ENCODE measurements around the gene PYGM.
A peak's percentile ranks its signal among the peaks of the same experiment; 100 is the strongest.

The PYGM gene

GRCh38 chr11:64774144-64774543 is 14.4 kb upstream of the PYGM start:
- in situ Hi-C loops (cut with MboI; ENCODE audit: low sequenced_read_pairs, unreplicated experiment), result no loop called here
- TF ChIP-seq, protein P1, sequence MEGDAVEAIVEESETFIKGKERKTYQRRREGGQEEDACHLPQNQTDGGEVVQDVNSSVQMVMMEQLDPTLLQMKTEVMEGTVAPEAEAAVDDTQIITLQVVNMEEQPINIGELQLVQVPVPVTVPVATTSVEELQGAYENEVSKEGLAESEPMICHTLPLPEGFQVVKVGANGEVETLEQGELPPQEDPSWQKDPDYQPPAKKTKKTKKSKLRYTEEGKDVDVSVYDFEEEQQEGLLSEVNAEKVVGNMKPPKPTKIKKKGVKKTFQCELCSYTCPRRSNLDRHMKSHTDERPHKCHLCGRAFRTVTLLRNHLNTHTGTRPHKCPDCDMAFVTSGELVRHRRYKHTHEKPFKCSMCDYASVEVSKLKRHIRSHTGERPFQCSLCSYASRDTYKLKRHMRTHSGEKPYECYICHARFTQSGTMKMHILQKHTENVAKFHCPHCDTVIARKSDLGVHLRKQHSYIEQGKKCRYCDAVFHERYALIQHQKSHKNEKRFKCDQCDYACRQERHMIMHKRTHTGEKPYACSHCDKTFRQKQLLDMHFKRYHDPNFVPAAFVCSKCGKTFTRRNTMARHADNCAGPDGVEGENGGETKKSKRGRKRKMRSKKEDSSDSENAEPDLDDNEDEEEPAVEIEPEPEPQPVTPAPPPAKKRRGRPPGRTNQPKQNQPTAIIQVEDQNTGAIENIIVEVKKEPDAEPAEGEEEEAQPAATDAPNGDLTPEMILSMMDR (IDR thresholded peaks at IDR 0.05; ENCODE audit: borderline replicate concordance, control extremely low read depth, extremely low read depth, insufficient read depth, missing control alignments), result no peak

GRCh38 chr11:64772303-64773018 is 12.7 kb upstream of the PYGM start:
- in situ Hi-C loops (cut with MboI; ENCODE audit: low sequenced_read_pairs, unreplicated experiment), result no loop called here
- TF ChIP-seq, protein P1 (IDR thresholded peaks at IDR 0.05; ENCODE audit: borderline replicate concordance, control extremely low read depth, extremely low read depth, insufficient read depth, missing control alignments), result no peak

More at GRCh38 chr11:64774144-64774543, 14.4 kb upstream of the PYGM start:
- no peak for DNase-seq (ENCODE audit: low spot score)

DNA sequence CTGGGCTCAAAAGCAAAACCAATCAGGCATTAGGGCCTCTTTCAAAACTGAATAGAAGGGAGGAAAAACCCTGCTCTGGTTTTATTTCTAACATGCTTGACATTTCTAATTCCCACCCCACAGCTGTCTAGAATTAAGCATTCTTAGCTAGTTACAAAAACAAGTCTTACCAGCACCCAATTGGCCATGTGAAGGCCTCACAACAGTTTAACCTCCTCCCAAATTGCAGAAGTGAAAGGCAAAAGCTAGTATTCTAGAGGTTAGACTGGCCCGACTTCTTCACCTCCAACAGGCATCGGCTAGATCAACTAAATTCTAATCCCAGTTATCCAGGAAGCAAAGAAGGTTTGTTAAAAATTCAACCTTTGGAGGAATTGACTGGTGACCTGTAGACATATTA is 12.1 kb upstream of the PYGM start:
- no peak for DNase-seq (ENCODE audit: low spot score)
- TF ChIP-seq, protein P1 (IDR thresholded peaks at IDR 0.05; ENCODE audit: borderline replicate concordance, control extremely low read depth, extremely low read depth, insufficient read depth, missing control alignments), result no peak
- in situ Hi-C loops (cut with MboI; ENCODE audit: low sequenced_read_pairs, unreplicated experiment), result no loop called here

More at GRCh38 chr11:64772303-64773018, 12.7 kb upstream of the PYGM start:
- no peak for DNase-seq (ENCODE audit: low spot score)

DNA sequence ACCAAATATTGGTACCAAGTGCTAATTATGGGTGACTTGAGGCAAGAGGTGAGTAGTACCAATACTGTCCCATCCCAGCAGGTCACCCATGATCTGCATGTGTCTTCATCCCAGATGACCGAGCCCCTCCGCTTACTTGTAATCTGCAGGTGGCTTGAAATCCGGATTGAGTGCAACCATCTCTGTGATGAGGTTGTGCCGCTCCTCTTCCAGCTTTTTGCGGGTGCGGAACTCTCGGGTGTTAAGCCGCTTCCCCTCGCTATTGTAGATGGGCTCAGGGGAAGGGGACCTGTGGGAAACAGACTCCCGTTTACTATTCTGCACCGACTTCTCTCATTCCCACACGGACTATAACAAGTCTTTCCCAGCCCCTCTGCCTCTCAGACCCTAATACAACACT is 10.3 kb upstream of the PYGM start:
- DNase-seq (ENCODE audit: low spot score), result no peak
- TF ChIP-seq, protein P1 (IDR thresholded peaks at IDR 0.05; ENCODE audit: borderline replicate concordance, control extremely low read depth, extremely low read depth, insufficient read depth, missing control alignments), result no peak
- in situ Hi-C loops (cut with MboI; ENCODE audit: low sequenced_read_pairs, unreplicated experiment), result no loop called here

- no peak for DNase-seq (ENCODE audit: low spot score)
- in situ Hi-C loops (cut with MboI; ENCODE audit: low sequenced_read_pairs, unreplicated experiment), result no loop called here
Observed at GRCh38 chr11:64769283-64769682, 9.5 kb upstream of the PYGM start.

DNA sequence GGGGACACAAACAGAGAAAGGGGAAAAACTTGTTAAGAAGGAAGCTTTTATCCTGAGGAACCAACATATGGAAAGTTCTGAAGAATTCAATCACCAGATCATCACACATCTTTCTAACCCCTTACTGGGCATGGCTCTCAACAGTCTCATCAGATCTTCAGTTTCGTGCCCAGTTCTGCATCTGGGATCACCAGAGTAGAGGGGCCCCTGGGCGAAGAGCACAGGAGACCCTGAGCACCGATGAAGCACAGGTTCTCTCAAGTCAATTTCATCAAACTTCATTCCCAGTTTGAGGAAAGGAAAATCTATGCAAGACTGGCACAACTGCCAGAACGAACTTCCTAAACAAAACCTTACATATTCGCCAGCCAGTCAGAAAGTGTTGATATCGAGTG is 8.5 kb upstream of the PYGM start:
- in situ Hi-C loops (cut with MboI; ENCODE audit: low sequenced_read_pairs, unreplicated experiment), result no loop called here
- peak; percentile 10 for DNase-seq (ENCODE audit: low spot score)
- TF ChIP-seq, protein P1 (IDR thresholded peaks at IDR 0.05; ENCODE audit: borderline replicate concordance, control extremely low read depth, extremely low read depth, insufficient read depth, missing control alignments), result no peak

More at GRCh38 chr11:64769283-64769682, 9.5 kb upstream of the PYGM start:
- TF ChIP-seq, protein P1 (IDR thresholded peaks at IDR 0.05; ENCODE audit: borderline replicate concordance, control extremely low read depth, extremely low read depth, insufficient read depth, missing control alignments), result no peak

Data from GM13976 (cell line).